Measurements from ENCODE around the gene ISL1. TPM values are rescaled to one million over a fixed set of nuclear protein-coding genes. Genes with fewer than 3 reads are reported as not detected.

Gene ISL1
- total RNA-seq, 2 experiments from 2014 or later, result not detected

- POLR2A ChIA-PET, result no interaction called here
- H3K9me3 ChIP-seq (ENCODE audit: low read length), result no peaks in the 10 kb centered on the region
- no peak overlapping the region for H3K27ac ChIP-seq (ENCODE audit: low read depth, low read length, poor library complexity, severe bottlenecking)
- no peak overlapping the region for H3K4me3 ChIP-seq (ENCODE audit: low read depth, low read length, poor library complexity, severe bottlenecking)
- TF ChIP-seq EZH2phosphoT487 (IDR thresholded peaks at IDR 0.05; ENCODE audit: borderline replicate concordance, low read depth, low read length) (no peak), CTCF (conservative IDR thresholded peaks at IDR 0.05; ENCODE audit: low read length) (no peak)
- no peaks in the 10 kb centered on the region for H3K4me1 ChIP-seq (ENCODE audit: insufficient read depth, low read length, poor library complexity, severe bottlenecking)
- no peaks in the 10 kb centered on the region for H3K9me2 ChIP-seq (ENCODE audit: insufficient read depth, low read length)
- BruUV-seq (replicated peaks), result no TSS peak
- no peak for DNase-seq (ENCODE audit: low spot score)
- intact Hi-C loops (cut with micrococcal nuclease; ENCODE audit: unreplicated experiment), result no loop called here
- no peaks in the 10 kb centered on the region for H4K20me1 ChIP-seq (ENCODE audit: insufficient read depth, low read length)
- H3K79me2 ChIP-seq (ENCODE audit: insufficient read depth, low read depth, low read length), result no peaks in the 10 kb centered on the region
- no peak overlapping the region for H3K4me2 ChIP-seq (ENCODE audit: low read length)
- H3K36me3 ChIP-seq (ENCODE audit: insufficient read depth, low read length), result no peaks in the 10 kb centered on the region
- no peak overlapping the region for H2AFZ ChIP-seq (ENCODE audit: low read length)
- CTCF ChIA-PET (ENCODE audit: unreplicated experiment), result no interaction called here
Measured at GRCh38 chr5:51404255-51404654, 21.0 kb downstream of the ISL1 start.

- Histone ChIP-seq H3K9me2 (ENCODE audit: insufficient read depth, low read length) (no peaks in the 10 kb centered on the region), H4K20me1 (ENCODE audit: insufficient read depth, low read length) (no peaks in the 10 kb centered on the region), H3K9me3 (ENCODE audit: low read length) (no peaks in the 10 kb centered on the region), H3K27ac (ENCODE audit: low read depth, low read length, poor library complexity, severe bottlenecking) (no peak overlapping the region), H3K4me2 (ENCODE audit: low read length) (no peak overlapping the region), H3K4me1 (ENCODE audit: insufficient read depth, low read length, poor library complexity, severe bottlenecking) (no peaks in the 10 kb centered on the region), H3K36me3 (ENCODE audit: insufficient read depth, low read length) (no peaks in the 10 kb centered on the region), H2AFZ (ENCODE audit: low read length) (no peak overlapping the region), H3K79me2 (ENCODE audit: insufficient read depth, low read depth, low read length) (no peaks in the 10 kb centered on the region), H3K4me3 (ENCODE audit: low read depth, low read length, poor library complexity, severe bottlenecking) (no peak overlapping the region)
- no TSS peak for BruUV-seq (replicated peaks)
- ChIA-PET POLR2A (interaction anchor here (1.0 kb wide), 1 partner anchor 18 kb away, joined by 4 read pairs; no protein-coding TSS in a partner anchor), CTCF (ENCODE audit: unreplicated experiment) (no interaction called here)
- no peak for TF ChIP-seq EZH2phosphoT487 (IDR thresholded peaks at IDR 0.05; ENCODE audit: borderline replicate concordance, low read depth, low read length)
- no peak for TF ChIP-seq CTCF (conservative IDR thresholded peaks at IDR 0.05; ENCODE audit: low read length)
- intact Hi-C loops (cut with micrococcal nuclease; ENCODE audit: unreplicated experiment), result no loop called here
- DNase-seq (ENCODE audit: low spot score), result no peak
Measured at GRCh38 chr5:51411921-51412325, 28.7 kb downstream of the ISL1 start.

- CTCF ChIA-PET (ENCODE audit: unreplicated experiment), result no interaction called here
- H3K27ac ChIP-seq (ENCODE audit: low read depth, low read length, poor library complexity, severe bottlenecking), result no peak overlapping the region
- H3K9me2 ChIP-seq (ENCODE audit: insufficient read depth, low read length), result no peaks in the 10 kb centered on the region
- H2AFZ ChIP-seq (ENCODE audit: low read length), result no peak overlapping the region
- TF ChIP-seq CTCF (conservative IDR thresholded peaks at IDR 0.05; ENCODE audit: low read length) (no peak), EZH2phosphoT487 (IDR thresholded peaks at IDR 0.05; ENCODE audit: borderline replicate concordance, low read depth, low read length) (no peak)
- BruUV-seq (replicated peaks), result no TSS peak
- H3K36me3 ChIP-seq (ENCODE audit: insufficient read depth, low read length), result no peaks in the 10 kb centered on the region
- POLR2A ChIA-PET, result no interaction called here
- H3K4me3 ChIP-seq (ENCODE audit: low read depth, low read length, poor library complexity, severe bottlenecking), result no peak overlapping the region
- H3K4me1 ChIP-seq (ENCODE audit: insufficient read depth, low read length, poor library complexity, severe bottlenecking), result no peaks in the 10 kb centered on the region
- H3K79me2 ChIP-seq (ENCODE audit: insufficient read depth, low read depth, low read length), result no peaks in the 10 kb centered on the region
- intact Hi-C loops (cut with micrococcal nuclease; ENCODE audit: unreplicated experiment), result no loop called here
- H4K20me1 ChIP-seq (ENCODE audit: insufficient read depth, low read length), result no peaks in the 10 kb centered on the region
- DNase-seq (ENCODE audit: low spot score), result no peak
- no peak overlapping the region for H3K4me2 ChIP-seq (ENCODE audit: low read length)
- no peaks in the 10 kb centered on the region for H3K9me3 ChIP-seq (ENCODE audit: low read length)
Measured at GRCh38 chr5:51414516-51414915, 31.3 kb downstream of the ISL1 start.

Measured in OCI-LY7 (cell line).